Pancreas (tissue), 8 donors: ENCODE data around the gene DTWD1. TPM values are rescaled to one million over a fixed set of nuclear protein-coding genes. Genes with fewer than 3 reads are reported as not detected.

Experiments
- polyA plus RNA-seq, 2 donors: library from polyadenylated mRNA; stranded (reverse); fragments of 200-250 nt; gene quantifications; one replicate each; pipeline ENCODE4 v1.2.3, GENCODE V29; 2013
- total RNA-seq, 6 donors: library from RNA; stranded (reverse); fragmentation: NEBNext Ultra II Directional in 4 of 6; extraction: Animal tissue kit (Norgen Biotek cat#: 25700) in 4 of 6; gene quantifications; one replicate each; pipeline versions ENCODE4 v1.2.1 to v1.2.4, GENCODE V29; 2021 to 2023
- donor health status: healthy with polysubstance abuse.
- donor health status: DM: no; HTN: no; CAD: no; lungs with moderate emphysema.
- donor health status: DM: no; HTN: no; CAD: no.
- donor health status: Bipolar disorder and iron deficiency.
- donor health status: DM: yes; HTN: yes; CAD: no.
- donor health status: DM: no; HTN: no; CAD: no.
- donor health status: DM: no; HTN: no; CAD: no.
- donor health status: DM: yes; HTN: yes; CAD: no.

DTWD1 gene
- total and polyA plus RNA-seq, 8 donors: 18.4 to 31.6 (median 23.0) TPM

Other genes starting within 250 kb of the DTWD1 start
- gene FGF7, start 197.8 kb upstream of the DTWD1 start, total RNA-seq: 10 to 100 TPM in 1 of 6 donors, 1 to 10 TPM in 5; 1.2 to 14.4 (median 3.9) TPM
- 1 to 10 TPM; 3.6 to 6.5 TPM for gene FGF7, start 197.8 kb upstream of the DTWD1 start, polyA plus RNA-seq
- 1 to 10 TPM; 3.1 to 6.2 (median 4.1) TPM for gene FAM227B, start 230 bp upstream of the DTWD1 start, total RNA-seq
- 1 to 10 TPM; 3.4 to 6.5 TPM for gene FAM227B, start 230 bp upstream of the DTWD1 start, polyA plus RNA-seq